ENCODE measurements around the gene TAC4. TPM values are rescaled to one million over a fixed set of nuclear protein-coding genes. Genes with fewer than 3 reads are reported as not detected.

The TAC4 gene
- polyA plus RNA-seq, 2 of the 4 experiments (the other 2 are of a cell fraction), result not detected

- TF ChIP-seq HOXA7 (CRISPR knock-in tag; IDR thresholded peaks at IDR 0.05), result no peak
- no peak for TF ChIP-seq NPAS2 (CRISPR knock-in tag; IDR thresholded peaks at IDR 0.05; ENCODE audit: borderline replicate concordance)
- TF ChIP-seq ATOH8 (CRISPR knock-in tag; IDR thresholded peaks at IDR 0.05; ENCODE audit: low read depth), result no peak
- no peak for TF ChIP-seq MYC (IDR thresholded peaks at IDR 0.05; ENCODE audit: borderline replicate concordance, low read length)
- TF ChIP-seq PBX3 (IDR thresholded peaks at IDR 0.05), result no peak
- TF ChIP-seq ELK1 (IDR thresholded peaks at IDR 0.05; ENCODE audit: low read depth, low read length), result no peak
- no peak for TF ChIP-seq HOXB5 (CRISPR knock-in tag; IDR thresholded peaks at IDR 0.05)
- TF ChIP-seq POLR2AphosphoS2 (conservative IDR thresholded peaks at IDR 0.05; ENCODE audit: low read length), result no peak
These were observed 5.5 kb downstream of the TAC4 start (continued) for GRCh38 chr17:49842371-49842770.

GRCh38 chr17:49841548-49841947 is 6.3 kb downstream of the TAC4 start:
- WGBS (ENCODE audit: missing lambda C conversion rate), result 86% methylated on average over 3 of the region's 3 CpGs
- Histone ChIP-seq H3K4me3 (no peak overlapping the region), H3K4me2 (no peak overlapping the region), H3K9me3 (no peaks in the 10 kb centered on the region), H3K27ac (no peak overlapping the region), H3K4me1 (peaks cover 21% of the 10 kb centered on the region)
- DNase-seq (ENCODE audit: low read depth in 1 of 2, low spot score in 1 of 2) (no peak), FAIRE-seq (no peak), ATAC-seq (no peak)
- ChIA-PET CTCF (interaction anchor here (0.6 kb wide), 2 partner anchors 160 to 413 kb away, joined by 3 read pairs; no protein-coding TSS in a partner anchor), POLR2A (no interaction called here)
- TF ChIP-seq HOXA7 (CRISPR knock-in tag; IDR thresholded peaks at IDR 0.05), result no peak
- no peak for TF ChIP-seq RFX5 (IDR thresholded peaks at IDR 0.05)
- TF ChIP-seq HOXB5 (CRISPR knock-in tag; IDR thresholded peaks at IDR 0.05), result no peak
- no peak for TF ChIP-seq E2F6 (IDR thresholded peaks at IDR 0.05; ENCODE audit: borderline replicate concordance, low read depth)
- no peak for TF ChIP-seq SREBF2 (IDR thresholded peaks at IDR 0.05)
- no peak for TF ChIP-seq REST (IDR thresholded peaks at IDR 0.05)
- TF ChIP-seq BCL3 (IDR thresholded peaks at IDR 0.05), result no peak
- TF ChIP-seq USF2 (IDR thresholded peaks at IDR 0.05), result no peak
